Measurements from ENCODE around the gene ARHGAP24. TPM values are rescaled to one million over a fixed set of nuclear protein-coding genes. Genes with fewer than 3 reads are reported as not detected.

Gene ARHGAP24
- total and polyA plus RNA-seq, 12 donors, result 6.7 to 35.5 (median 23.9) TPM

- WGBS, 2 donors, result 90 to 94% methylated on average over 6 of the region's 6 CpGs
- no peak for DNase-seq
- no peak for TF ChIP-seq CTCF (IDR thresholded peaks at IDR 0.05)
- intact Hi-C loops (cut with DNase I), result no loop called here
- Histone ChIP-seq H3K4me1 (peaks cover 0 to 6% (median 0%) of the 10 kb centered on the region in 9 donors), H3K36me3 (peaks cover 0 to 43% (median 6%) of the 10 kb centered on the region in 9 donors), H3K9me3 (no peaks in the 10 kb centered on the region), H3K27me3 (no peaks in the 10 kb centered on the region), H3K4me3 (no peak overlapping the region), H3K27ac (no peak overlapping the region)
- no peak for ATAC-seq
These were observed 520.4 kb downstream of the ARHGAP24 start for GRCh38 chr4:85995361-85995760.

GRCh38 chr4:86001591-86001990 is 526.6 kb downstream of the ARHGAP24 start:
- intact Hi-C loops (cut with DNase I), result no loop called here
- Histone ChIP-seq H3K4me3 (no peak overlapping the region), H3K9me3 (no peaks in the 10 kb centered on the region), H3K36me3 (peaks cover 0 to 35% (median 0%) of the 10 kb centered on the region in 9 donors), H3K27me3 (no peaks in the 10 kb centered on the region), H3K27ac (no peak overlapping the region), H3K4me1 (peaks cover 0 to 6% (median 0%) of the 10 kb centered on the region in 9 donors)
- DNase-seq (no peak), ATAC-seq (no peak)
- 87 to 89% methylated on average over 2 of the region's 2 CpGs for WGBS, 2 donors
- no peak for TF ChIP-seq CTCF (IDR thresholded peaks at IDR 0.05)

- 74 to 83% methylated on average over 2 of the region's 2 CpGs for WGBS, 2 donors
- Histone ChIP-seq H3K9me3 (no peaks in the 10 kb centered on the region), H3K27ac (no peak overlapping the region), H3K27me3 (no peaks in the 10 kb centered on the region), H3K4me1 (peaks cover 0 to 6% (median 0%) of the 10 kb centered on the region in 9 donors), H3K36me3 (peaks cover 0 to 32% (median 0%) of the 10 kb centered on the region in 9 donors), H3K4me3 (no peak overlapping the region)
- DNase-seq (no peak), ATAC-seq (no peak)
- intact Hi-C loops (cut with DNase I), result no loop called here
- no peak for TF ChIP-seq CTCF (IDR thresholded peaks at IDR 0.05)
These were observed 529.1 kb downstream of the ARHGAP24 start for GRCh38 chr4:86004030-86004429.

GRCh38 chr4:86006057-86006456 is 531.1 kb downstream of the ARHGAP24 start:
- peaks cover 0 to 25% (median 0%) of the 10 kb centered on the region in 9 donors for H3K36me3 ChIP-seq
- H3K4me3 ChIP-seq, result no peak overlapping the region
- H3K9me3 ChIP-seq, result no peaks in the 10 kb centered on the region
- peaks cover 0 to 3% (median 0%) of the 10 kb centered on the region in 9 donors for H3K4me1 ChIP-seq
- no peak overlapping the region for H3K27ac ChIP-seq
- H3K27me3 ChIP-seq, result no peaks in the 10 kb centered on the region
- no peak for ATAC-seq
- intact Hi-C loops (cut with DNase I), result no loop called here
- TF ChIP-seq CTCF (IDR thresholded peaks at IDR 0.05), result no peak
- no peak for DNase-seq
